Effector CD8-positive, alpha-beta T cell (primary cell): ENCODE data around the gene CALML3.

Experiments used
- DNase-seq: peaks from one replicate; lab custom pipeline; 2025; lab: John Stamatoyannopoulos, UW

Gene CALML3

GRCh38 chr10:5491477-5491876, 33.3 kb upstream of the CALML3 start:
- DNase-seq: no peak

GRCh38 chr10:5492322-5492855, 32.4 kb upstream of the CALML3 start:
- DNase-seq: no peak

GRCh38 chr10:5492929-5493576, 31.7 kb upstream of the CALML3 start:
- no peak for DNase-seq

GRCh38 chr10:5493691-5494090, 31.1 kb upstream of the CALML3 start:
- no peak for DNase-seq

GRCh38 chr10:5494611-5495010, 30.1 kb upstream of the CALML3 start:
- no peak for DNase-seq

GRCh38 chr10:5496261-5497250, 28.2 kb upstream of the CALML3 start:
- no peak for DNase-seq

- no peak for DNase-seq
These were observed 27.5 kb upstream of the CALML3 start for GRCh38 chr10:5497289-5497688.

- DNase-seq: no peak
These were observed 26.6 kb upstream of the CALML3 start for GRCh38 chr10:5497948-5498730.

- no peak for DNase-seq
These were observed 25.8 kb upstream of the CALML3 start for GRCh38 chr10:5498791-5499492.

GRCh38 chr10:5499493-5500140, 25.1 kb upstream of the CALML3 start, which contains the start of gene CALML5:
CALML5 (minus strand) TSS chr10:5499570; CDS start chr10:5499438, 132 bp downstream.
- DNase-seq: no peak

- no peak for DNase-seq
These were observed 24.5 kb upstream of the CALML3 start for GRCh38 chr10:5500162-5500670.

GRCh38 chr10:5500910-5501309, 23.9 kb upstream of the CALML3 start:
- DNase-seq: no peak

- no peak for DNase-seq
These were observed 22.7 kb upstream of the CALML3 start for GRCh38 chr10:5502061-5502521.

- no peak for DNase-seq
These were observed 21.9 kb upstream of the CALML3 start for GRCh38 chr10:5502571-5503476.

GRCh38 chr10:5503477-5503835, 21.3 kb upstream of the CALML3 start:
- no peak for DNase-seq

- DNase-seq: no peak
These were observed 20.4 kb upstream of the CALML3 start for GRCh38 chr10:5504146-5505072.

- no peak for DNase-seq
These were observed 18.5 kb upstream of the CALML3 start for GRCh38 chr10:5506246-5506645.
